ENCODE data around the gene SGPL1. TPM values are rescaled to one million over a fixed set of nuclear protein-coding genes. Genes with fewer than 3 reads are reported as not detected.

Gene SGPL1
- total RNA-seq, 1 donor from 2014 or later = 29.4 TPM

- intact Hi-C loops (cut with micrococcal nuclease) = no loop called here
These were observed 6.6 kb upstream of the SGPL1 start for GRCh38 chr10:70809011-70809611.

- intact Hi-C loops (cut with micrococcal nuclease) = no loop called here
These were observed 6.0 kb upstream of the SGPL1 start for GRCh38 chr10:70809726-70810125.

DNA sequence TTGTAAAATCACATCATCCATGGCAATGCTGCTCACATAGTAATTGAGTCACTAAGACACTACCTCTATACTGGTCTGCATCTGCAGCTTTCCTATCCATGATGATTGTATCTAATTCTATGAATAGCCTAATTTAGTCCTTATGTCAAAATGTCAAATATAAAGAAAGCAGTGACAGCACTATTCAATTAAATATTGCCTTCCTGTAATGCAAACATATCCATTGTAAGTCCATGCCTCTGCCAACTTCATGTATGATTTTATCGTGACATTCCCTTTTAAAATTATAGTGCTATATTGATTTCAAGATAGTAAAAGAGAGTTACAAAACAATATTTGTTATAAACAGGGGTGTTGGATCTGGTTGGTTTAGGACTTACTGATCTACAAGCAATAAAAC is 4.8 kb upstream of the SGPL1 start:
- intact Hi-C loops (cut with micrococcal nuclease) = no loop called here

- intact Hi-C loops (cut with micrococcal nuclease) = no loop called here
These were observed 3.9 kb upstream of the SGPL1 start for GRCh38 chr10:70811881-70812280.

DNA sequence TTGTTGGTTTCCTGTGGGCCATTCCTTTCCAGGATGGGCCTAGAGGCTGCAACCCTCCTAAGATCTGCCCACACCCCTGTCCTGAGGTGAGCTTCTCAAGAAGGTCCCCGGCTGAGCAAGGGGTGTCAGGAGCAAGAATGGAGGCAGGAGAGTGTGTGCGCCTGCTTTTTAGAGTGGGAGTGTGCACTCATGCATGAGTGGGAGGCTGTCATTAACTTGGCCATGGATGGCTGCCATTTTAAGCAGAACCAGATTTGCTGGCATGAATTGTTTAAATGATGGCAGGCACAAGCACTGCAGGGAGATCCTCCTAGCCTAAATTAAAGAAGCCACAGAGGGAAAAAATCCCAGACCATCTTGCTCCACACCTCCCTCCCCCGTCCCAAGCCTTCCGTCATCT is 2.9 kb upstream of the SGPL1 start:
- intact Hi-C loops (cut with micrococcal nuclease) = no loop called here

GRCh38 chr10:70814126-70814525 is 1.6 kb upstream of the SGPL1 start:
- intact Hi-C loops (cut with micrococcal nuclease) = loop anchor here (2.0 kb wide), 3 partner anchors 255 to 581 kb away; partner anchors contain the start of gene PPA1

- intact Hi-C loops (cut with micrococcal nuclease) = loop anchor here (2.0 to 5.0 kb wide), 2 partner anchors 412 to 724 kb away; partner anchors contain the start of gene EIF4EBP2
These were observed 609 bp downstream of the SGPL1 start for GRCh38 chr10:70816220-70816894.

- intact Hi-C loops (cut with micrococcal nuclease) = no loop called here
These were observed 5.4 kb downstream of the SGPL1 start for GRCh38 chr10:70820976-70821750.

DNA sequence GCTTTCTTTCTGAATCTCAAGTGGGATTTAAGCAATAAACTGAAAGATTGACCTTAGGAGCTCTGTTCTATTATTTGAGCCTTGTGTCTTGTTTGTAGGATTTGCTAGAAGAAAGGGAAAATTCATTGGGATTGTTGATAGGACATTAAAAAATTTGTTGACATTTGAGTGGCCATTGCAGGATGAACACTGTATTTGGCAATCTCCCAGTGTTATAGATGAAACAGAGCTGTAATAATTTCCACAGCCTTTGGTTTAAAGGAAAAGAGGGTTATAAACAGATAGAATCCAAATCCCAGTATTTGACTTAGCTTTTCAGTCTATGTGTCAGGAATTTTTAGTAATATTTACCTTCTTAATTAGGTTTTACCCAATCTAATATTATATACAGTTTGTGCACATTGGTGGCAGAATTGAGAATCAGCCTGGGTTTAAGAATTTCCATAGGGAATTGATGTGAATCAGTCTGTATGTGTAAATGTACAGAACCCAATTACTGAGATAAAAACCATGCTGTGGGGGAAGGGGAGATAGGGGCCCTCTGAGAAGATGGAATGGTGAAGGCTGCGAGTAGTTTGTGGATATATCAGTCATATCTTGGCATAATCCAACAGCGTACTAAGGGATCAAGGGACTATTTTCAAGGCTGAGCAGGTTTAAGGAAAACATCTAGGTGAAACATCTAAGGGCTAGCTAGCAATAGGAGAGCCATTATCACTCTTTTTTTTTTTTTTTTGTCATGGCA is 6.5 kb downstream of the SGPL1 start:
- intact Hi-C loops (cut with micrococcal nuclease) = no loop called here

DNA sequence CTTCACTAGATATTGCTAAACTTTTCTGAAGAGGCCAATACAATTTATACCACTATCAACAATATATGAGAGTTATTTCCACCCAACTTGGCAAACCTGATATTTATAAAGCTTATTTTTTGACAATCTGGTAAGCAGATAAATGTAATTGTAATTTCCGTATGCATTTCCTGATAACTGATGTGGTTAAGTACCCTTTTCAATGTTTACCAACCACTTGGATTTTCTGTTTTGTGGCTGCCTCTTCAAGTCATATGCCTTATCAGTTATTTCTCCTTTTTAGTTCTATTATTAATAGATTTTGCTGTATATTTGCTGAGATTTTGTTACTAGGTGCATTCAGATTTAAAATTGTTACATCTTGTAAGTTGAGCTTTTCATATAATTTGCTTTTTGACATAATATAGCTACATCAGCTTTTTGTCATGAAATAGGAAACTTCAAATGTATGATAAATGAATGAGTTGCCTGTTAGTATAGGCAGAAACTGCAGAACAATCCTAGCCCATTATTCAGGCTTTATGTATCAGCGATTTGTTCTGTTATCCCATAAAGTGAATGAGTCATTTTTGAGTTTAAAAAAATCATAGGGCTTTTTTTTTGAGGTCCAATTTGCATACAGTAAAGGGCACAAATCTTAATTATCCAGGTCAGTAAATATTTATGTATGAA is 11.5 kb downstream of the SGPL1 start:
- intact Hi-C loops (cut with micrococcal nuclease) = no loop called here

DNA sequence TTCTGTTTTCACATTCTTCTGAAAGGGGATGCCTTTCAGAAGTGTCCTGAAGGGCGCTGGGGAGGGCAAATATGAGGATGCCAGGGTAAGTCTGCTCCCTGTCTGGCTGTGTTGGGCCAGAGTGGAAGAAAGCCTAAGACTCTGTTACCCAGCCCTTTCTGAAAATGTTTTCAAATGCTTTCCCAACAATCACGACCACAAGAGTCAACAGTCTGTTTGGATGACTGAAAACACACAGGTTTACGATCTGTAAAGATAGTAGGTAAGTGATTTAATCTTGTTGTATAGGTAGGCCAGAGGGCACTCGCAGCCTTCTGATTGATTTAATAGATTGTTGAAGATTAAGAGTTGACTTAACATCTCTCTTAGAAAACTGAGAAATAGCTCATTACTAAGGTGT is 13.2 kb downstream of the SGPL1 start:
- intact Hi-C loops (cut with micrococcal nuclease) = no loop called here

- intact Hi-C loops (cut with micrococcal nuclease) = no loop called here
These were observed 13.8 kb downstream of the SGPL1 start for GRCh38 chr10:70829543-70829942.

GRCh38 chr10:70830164-70830563 is 14.4 kb downstream of the SGPL1 start:
- intact Hi-C loops (cut with micrococcal nuclease) = no loop called here

DNA sequence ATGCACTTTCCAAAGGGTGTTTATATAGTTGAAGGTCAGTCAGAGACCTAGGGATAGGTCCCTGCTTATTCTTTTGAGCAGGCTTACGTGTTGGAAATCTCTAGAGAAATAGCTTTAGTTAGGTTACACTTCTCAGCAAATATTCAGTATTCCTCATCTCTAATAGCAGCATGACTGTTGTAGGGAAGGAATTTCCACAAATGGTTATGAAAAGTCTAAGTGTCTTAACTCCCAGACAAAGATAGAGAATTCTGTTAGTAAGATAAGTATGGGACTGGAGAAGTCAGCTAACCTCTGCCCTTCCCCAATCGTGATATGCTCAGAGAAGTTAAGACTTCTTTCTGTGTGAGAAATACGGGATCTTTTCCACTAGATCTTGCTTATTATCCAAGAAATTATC is 16.5 kb downstream of the SGPL1 start:
- intact Hi-C loops (cut with micrococcal nuclease) = no loop called here

DNA sequence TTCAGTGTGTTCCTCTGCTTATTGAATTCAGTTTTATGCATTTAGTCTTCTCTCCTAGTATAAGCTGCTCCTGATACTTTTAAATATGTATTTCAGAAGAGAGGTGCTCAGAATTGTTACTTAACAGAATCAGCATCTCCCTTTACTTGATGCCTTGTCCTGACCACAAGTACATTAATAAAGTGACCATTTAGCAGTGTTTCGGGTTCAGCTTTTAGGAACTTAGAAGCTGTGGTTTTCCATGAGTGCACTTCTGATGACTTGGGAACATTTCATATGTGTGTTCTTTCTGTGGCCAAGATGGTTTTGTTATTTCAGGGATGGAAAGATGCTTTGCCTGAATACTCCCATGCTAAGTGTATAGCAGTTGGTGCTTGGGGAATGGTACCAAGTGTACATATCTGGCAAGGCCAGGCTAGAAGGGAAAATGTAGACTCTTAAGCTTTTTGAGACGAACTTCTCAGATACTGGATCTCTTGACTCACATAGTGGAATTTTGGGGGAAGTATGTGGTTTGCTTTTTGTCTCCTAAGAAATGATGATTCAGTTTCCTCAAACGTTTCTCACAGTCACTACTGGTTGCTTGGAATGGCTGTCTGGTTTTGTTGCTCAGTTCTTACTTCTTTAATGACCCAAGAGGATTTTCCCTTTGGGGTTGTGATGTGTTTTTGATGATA is 17.2 kb downstream of the SGPL1 start:
- intact Hi-C loops (cut with micrococcal nuclease) = no loop called here

DNA sequence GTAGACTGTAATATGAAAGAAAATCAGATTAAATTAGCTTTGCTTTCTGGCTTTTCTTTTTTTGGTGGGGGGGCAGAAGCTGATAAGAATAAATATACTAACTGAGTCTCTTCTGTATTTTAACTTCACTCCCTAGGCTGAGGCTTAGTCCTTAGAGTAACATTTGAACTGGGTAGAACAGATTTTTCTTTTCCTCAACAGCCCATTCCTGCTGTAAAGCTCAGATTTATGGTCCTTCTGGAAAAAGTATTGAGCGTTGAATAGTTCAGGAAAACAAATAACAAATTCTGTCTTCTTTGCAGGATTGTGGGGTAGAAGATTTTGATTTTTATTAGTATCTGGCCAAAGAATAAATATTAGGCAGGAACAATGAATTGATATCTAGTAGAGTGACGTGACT is 17.9 kb downstream of the SGPL1 start:
- intact Hi-C loops (cut with micrococcal nuclease) = no loop called here

DNA sequence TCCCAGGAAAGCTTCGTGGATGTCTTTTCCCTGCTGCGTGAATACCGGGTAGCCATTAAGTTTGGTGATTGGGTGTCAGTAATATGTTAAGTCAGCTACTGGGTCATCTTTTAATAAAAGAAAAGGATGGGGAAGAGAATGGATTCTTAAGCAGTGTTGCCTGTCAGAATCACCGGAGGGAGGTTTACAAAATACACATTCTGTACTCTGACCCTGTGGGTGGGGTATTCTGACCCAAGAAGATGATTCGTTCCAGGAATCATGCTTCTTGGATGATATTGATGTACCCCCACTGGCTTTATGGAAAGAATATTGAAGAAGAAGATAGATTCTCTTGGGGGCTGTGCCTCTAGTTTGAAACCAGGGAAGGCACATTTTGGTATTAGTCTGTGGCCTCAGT is 18.3 kb downstream of the SGPL1 start:
- intact Hi-C loops (cut with micrococcal nuclease) = no loop called here

DNA sequence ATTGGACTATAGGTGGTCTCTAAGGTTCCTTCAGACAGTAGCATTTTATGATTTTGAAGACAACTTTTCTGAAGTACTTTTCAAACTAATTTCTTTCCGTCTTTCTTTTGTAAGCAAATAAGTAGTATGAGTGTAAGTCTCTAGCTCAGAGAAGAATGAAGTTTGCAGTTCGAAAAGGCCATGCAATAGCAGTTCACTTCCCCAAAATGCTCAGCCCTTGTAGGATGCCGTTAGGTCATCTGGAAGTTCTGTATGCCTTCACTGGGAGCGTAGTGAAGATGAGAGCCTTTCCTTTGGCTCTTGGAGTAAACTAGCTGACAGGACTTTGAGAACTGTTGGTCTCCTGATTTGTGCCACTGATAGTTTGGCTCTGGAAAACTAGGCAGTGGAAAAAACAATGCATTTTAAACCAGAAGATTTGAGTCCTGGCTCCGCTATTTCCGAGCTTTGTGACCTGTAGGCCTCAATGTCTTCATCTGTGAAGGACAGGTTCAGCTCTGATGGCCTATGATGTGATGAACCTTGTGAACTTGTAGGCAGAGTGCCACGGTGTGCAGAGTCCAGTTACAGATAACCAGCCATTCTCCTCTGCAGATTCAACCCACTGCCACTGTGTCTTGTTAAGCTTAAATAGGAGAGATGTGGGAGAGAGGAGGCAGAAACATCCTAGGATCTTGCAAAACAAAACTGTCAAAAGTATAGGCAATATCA is 18.8 kb downstream of the SGPL1 start:
- intact Hi-C loops (cut with micrococcal nuclease) = no loop called here

DNA sequence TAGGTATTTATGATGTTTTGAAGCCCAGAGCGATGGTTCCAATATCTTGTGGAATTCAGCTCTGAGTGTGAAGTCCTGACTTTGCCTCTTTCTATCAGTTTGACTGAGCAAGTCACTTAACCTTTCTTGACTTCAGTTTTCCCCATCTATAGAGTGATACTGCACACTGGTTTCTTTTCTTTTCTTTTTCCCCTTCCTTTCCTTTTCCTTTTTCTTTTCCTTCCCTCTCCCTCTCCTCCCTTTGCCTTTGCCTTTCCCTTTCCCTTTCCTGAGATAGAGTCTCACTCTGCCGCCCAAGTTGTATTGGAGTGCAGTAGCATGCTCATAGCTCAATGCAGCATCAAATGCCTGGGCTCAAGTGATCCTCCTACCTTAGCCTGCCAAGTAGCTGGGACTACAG is 20.6 kb downstream of the SGPL1 start:
- intact Hi-C loops (cut with micrococcal nuclease) = no loop called here

- intact Hi-C loops (cut with micrococcal nuclease) = no loop called here
These were observed 21.9 kb downstream of the SGPL1 start for GRCh38 chr10:70837660-70838059.

Data from T-helper 1 cell treated with Interleukin-12 subunit alpha and Interleukin-12 subunit beta and Interleukin-4 antibody, amounts not matched to agents 30 ng/mL and 1 ng/mL, for 36 hours (primary cell).